Endometrial microvascular endothelial cells (primary cell): ENCODE results near the gene TCEAL9. TPM values are rescaled to one million over a fixed set of nuclear protein-coding genes. Genes with fewer than 3 reads are reported as not detected.
"Not testable (repeated sequence)": the region's sequence is repeated elsewhere in the genome, so short reads cannot be mapped to it uniquely, and the experiment has no call there.

Experiments used
- in situ Hi-C: cut with HindIII; loops from 2 replicates; pipeline ENCODE4 v1.10.0; 2017; ENCODE audit warnings: low sequenced_read_pairs, low pct_unique_long_range_greater_than_20kb; ENCODE audit errors: inconsistent ontology term
- total RNA-seq: library from RNA; depleted of rRNA; stranded (reverse); fragments of >200 nt; gene quantifications from one replicate; pipeline ENCODE4 v1.2.3, GENCODE V29; 2015; ENCODE audit errors: inconsistent ontology term

Gene TCEAL9, protein sequence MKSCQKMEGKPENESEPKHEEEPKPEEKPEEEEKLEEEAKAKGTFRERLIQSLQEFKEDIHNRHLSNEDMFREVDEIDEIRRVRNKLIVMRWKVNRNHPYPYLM
- total RNA-seq = 48.4 TPM

GRCh38 chrX:103356130-103356798, at the start of gene TCEAL9:
TCEAL9 (plus strand) TSS chrX:103356506; CDS start chrX:103357685, 1,179 bp downstream.
- in situ Hi-C loops = no loop called here

GRCh38 chrX:103309860-103310554, 46.3 kb upstream of the TCEAL9 start:
- in situ Hi-C loops = no loop called here

DNA sequence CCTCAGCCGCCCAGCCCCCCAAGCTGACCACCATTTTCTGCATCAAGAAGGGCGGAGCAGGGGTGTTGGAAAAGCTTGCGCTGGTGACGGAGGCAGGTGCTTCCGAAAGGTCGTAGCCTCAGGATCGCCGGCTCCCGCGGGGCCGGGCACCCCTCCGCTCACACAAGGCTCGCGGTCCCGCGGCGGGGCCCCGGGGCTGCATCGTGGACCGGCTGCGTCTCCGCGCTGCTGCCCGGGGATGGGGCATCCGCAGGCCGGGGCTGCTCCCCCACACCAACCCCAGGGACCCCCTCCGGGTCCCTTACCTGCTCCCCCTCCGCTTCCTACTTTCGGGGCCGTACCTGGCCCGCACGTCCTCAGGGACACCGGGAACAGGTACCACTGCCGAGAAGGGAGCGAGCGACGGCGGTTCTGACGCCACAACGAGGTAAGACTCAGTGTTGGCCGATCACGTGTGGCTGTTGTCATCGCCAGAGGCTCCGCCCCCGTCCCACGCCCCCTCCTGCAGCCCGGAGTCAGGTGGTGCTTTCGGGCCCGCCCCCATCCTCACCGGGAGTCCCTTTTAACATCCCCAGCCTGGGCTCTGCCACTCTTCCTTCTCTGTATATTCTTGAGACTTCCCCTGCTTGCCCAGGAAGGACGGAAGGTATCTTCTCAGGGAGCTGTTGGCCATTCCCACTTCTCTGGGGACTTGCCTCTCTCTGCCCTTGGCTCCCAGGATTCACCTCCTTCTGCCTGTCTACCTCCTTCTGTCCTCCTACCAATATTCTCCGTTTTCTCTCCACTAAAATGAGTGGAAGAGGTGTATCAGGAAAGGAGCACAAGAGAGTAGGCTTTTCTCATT, 45.5 kb upstream of the TCEAL9 start, which contains the start of gene BEX2:
Gene BEX2 (minus strand): TSS at position 436 of the 844 bp plus-strand sequence. CDS start 1,014 bp downstream, outside the sequence.
- in situ Hi-C loops = no loop called here

DNA sequence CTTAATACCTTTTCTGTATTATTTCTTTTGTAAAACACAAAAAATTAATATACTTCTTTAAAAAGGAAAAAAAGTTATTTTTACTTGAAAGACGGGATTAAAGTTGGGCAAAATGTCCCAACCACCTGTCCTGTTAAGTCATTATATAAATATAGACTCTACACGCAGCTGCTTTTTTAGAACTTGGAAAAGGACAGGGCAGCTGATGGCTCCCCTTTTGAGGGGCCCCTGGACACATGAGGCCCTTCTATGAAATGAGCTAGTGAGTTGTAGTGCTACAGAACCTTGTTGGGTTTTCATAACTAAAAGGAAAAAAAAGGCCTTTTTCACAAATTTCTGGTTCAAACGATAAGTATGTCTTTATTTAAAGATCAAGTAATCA, 44.9 kb upstream of the TCEAL9 start:
- in situ Hi-C loops = no loop called here

- in situ Hi-C loops = no loop called here
Measured at GRCh38 chrX:103329991-103330390, 26.3 kb upstream of the TCEAL9 start, which contains the start of gene TCEAL7. TCEAL7 (plus strand) TSS chrX:103330239; CDS start chrX:103331404, 1,165 bp downstream.

DNA sequence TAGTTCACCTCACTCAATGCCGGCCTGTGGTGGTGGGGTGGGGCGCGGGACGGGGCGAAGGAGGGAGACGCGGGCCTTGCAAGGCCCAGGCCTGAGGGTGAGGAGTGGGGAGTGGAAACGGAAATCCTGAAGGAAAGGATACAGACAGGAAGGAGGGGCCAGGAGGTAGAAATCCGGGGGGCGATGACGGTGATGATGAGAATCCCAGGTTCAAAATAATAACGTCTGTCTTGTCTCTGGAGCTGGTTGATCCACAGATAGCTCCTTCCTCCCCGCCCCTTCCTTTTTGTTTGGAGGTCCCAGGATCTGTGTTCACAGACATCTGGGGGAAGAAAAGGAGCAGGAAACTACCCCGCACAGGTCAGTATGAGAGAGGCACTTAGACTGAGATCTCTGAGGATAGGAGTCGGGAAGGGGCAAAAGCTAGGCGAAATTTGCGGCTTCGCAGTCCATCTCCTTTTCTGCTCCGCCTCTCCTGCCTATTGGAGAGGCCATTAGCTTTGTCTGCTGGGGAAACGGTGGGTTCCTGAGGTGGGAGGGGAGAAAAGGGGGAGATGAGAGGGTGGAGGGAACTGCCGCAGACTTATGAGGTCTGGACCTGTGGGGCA, 25.5 kb upstream of the TCEAL9 start:
- in situ Hi-C loops = no loop called here

- in situ Hi-C loops = no loop called here
Measured at GRCh38 chrX:103338663-103339062, 17.6 kb upstream of the TCEAL9 start.

DNA sequence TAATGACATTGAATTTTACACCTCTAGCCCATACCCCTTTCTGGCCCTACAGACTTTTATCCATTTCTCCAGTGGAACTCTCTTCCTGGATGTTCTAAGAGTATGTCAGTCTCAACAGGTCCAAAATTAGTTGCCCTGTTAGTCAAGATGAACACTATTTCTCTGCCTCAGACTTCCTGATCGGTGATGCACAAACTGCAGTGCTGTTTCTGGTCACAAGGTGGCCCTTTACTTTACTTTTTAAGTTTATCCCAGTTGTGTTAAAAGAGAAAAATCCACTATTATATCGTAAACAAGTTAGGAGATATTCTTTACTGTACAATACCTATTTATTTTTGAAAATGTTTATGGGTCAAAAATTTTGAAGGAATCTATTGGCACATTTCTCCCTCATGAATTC, 13.2 kb upstream of the TCEAL9 start:
- in situ Hi-C loops = no loop called here

DNA sequence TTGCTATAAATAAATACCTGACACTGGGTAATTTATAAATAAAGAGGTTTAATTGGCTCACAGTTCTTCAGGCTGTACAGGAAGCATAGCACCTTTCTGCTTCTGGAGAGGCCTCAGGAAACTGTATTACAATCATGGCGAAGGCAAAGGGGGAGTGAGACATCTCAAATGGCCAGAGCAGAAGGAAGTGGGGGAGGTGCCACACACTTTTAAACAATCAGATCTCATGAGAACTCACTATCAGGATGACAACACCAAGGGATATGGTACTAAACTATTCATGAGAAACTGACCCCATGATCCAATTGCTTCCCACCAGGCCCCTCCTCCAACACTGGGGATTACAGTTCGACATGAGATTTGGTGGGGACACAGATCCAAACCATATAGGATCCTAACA, 11.7 kb upstream of the TCEAL9 start:
- in situ Hi-C loops = no loop called here

GRCh38 chrX:103347682-103348397, 8.5 kb upstream of the TCEAL9 start:
- in situ Hi-C loops = no loop called here

DNA sequence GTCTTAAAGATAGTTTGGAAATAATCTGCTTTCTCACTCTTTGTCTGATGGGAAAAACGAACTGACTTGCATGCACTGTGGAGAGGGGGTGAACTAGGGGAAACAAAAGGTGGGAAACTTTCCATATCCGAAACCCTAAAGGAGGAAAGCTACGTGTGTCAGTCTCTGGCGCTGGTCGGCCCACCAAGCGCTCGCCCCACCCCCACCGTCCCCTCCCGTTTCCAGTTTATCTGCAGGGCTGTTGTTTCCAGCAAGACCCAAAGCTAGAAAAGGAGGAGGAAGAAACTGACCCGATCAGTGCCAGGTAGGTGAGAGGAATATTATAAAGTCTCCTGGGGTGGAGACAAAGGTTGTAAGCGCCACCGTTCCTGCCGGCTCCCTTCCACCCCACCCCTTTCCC, 552 bp downstream of the TCEAL9 start:
- in situ Hi-C loops = no loop called here

DNA sequence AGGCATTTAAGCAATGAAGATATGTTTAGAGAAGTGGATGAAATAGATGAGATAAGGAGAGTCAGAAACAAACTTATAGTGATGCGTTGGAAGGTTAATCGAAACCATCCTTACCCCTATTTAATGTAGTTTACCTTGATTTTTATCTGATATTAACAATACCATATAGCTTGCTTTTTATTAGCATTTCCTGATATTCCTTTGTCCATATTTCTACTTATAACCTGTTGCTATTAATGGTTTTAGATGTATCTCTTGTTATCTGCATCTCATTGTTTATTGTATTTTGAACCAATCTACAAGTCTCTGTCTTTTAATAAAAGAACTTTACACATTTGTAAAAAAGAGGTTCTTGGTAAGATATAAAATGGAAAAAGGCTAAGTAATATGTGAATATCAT, 1.6 kb downstream of the TCEAL9 start:
- in situ Hi-C loops = no loop called here

DNA sequence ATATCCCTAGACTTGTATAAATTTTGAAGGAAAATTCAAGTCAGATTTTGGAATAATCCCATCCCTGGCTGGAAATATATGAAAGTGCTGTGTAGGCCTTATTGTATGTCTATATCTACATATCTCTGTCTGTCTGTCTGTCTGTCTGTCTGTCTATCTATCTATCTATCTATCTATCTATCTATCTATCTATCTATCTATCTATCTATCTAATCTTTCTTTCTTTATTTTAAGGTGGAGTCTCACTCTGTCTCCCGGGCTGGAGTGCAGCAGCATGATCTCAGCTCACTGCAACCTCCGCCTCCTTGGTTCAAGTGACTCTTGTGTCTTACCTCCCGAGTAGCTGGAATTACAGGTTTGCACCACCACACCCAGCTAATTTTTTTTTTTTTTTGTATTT, 3.3 kb downstream of the TCEAL9 start:
- in situ Hi-C loops = not testable (repeated sequence)

GRCh38 chrX:103360092-103360491, 3.8 kb downstream of the TCEAL9 start:
- in situ Hi-C loops = no loop called here

DNA sequence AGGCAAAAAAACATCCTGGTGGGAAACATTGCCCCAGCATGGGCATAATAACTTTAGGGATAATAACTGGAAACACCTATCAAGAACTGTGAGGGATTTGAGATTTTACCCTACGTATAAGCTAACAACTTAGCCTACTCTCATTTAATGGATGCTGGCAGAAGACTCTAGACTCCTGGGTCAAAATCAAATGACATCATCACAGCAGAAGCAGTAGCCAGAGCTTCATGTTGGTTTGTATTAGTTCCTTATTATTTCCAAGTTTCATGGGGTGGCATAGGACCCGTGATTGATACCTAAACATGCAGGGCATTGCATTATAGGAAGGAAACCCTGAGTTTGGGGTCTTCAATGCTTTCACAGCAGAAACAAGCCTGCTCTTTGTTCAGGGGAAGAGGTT, 4.6 kb downstream of the TCEAL9 start:
- in situ Hi-C loops = no loop called here

DNA sequence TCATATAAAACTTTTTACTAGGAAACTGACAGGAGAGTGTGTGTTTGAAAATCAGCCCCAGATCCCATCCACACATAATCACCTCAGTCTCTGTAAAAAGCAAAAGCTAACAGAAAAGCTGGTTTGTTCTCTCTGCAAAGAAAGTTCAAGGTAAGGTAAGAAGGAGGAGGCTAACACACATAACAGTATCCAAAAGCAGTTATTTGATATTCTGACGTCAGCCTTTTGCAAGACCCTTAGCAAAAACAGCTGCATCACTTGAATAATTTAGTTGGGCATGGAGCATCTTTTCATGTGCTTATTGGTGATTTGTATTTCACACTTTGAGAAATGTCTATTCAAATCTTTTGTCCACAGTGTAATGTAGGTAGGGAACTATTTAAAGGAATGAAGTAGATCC, 5.5 kb downstream of the TCEAL9 start:
- in situ Hi-C loops = no loop called here

GRCh38 chrX:103362474-103362873, 6.2 kb downstream of the TCEAL9 start:
- in situ Hi-C loops = no loop called here

- in situ Hi-C loops = no loop called here
Measured at GRCh38 chrX:103363046-103363445, 6.7 kb downstream of the TCEAL9 start.
